Endodermal cell (in vitro differentiated cells): Measurements from ENCODE around the gene ATP2A3. TPM values are rescaled to one million over a fixed set of nuclear protein-coding genes. Genes with fewer than 3 reads are reported as not detected.

ENCODE experiments used
- DNase-seq: peaks from one replicate; pipeline ENCODE4 v3.0.0-alpha.2; 2017
- H3K27ac ChIP-seq: 2 replicates; pipeline ENCODE4 v1.5.1; 2013; ENCODE audit warnings: mild to moderate bottlenecking, low read depth, low read length, moderate library complexity
- H3K27me3 ChIP-seq: 2 replicates; pipeline ENCODE4 v1.6.1; 2013; ENCODE audit warnings: mild to moderate bottlenecking, low read length, moderate library complexity; ENCODE audit not compliant: insufficient read depth, control insufficient read depth, poor library complexity, severe bottlenecking
- H3K36me3 ChIP-seq: 2 replicates; pipeline ENCODE4 v1.7.0; 2013; ENCODE audit warnings: mild to moderate bottlenecking, low read length, moderate library complexity; ENCODE audit not compliant: control insufficient read depth, insufficient read depth
- H3K4me1 ChIP-seq: one replicate; pipeline ENCODE4 v1.7.0; 2013; ENCODE audit warnings: low read length; ENCODE audit not compliant: control insufficient read depth, insufficient read depth
- H3K4me3 ChIP-seq: 2 replicates; pipeline ENCODE4 v1.5.1; 2013; ENCODE audit warnings: mild to moderate bottlenecking, low read length, moderate library complexity
- H3K9ac ChIP-seq: 2 replicates; pipeline ENCODE4 v1.6.1; 2013; ENCODE audit warnings: mild to moderate bottlenecking, low read length, moderate library complexity; ENCODE audit not compliant: poor library complexity, severe bottlenecking; ENCODE audit errors: extremely low read depth
- H3K9me3 ChIP-seq: 2 replicates; pipeline ENCODE4 v1.6.1; 2013; ENCODE audit warnings: mild to moderate bottlenecking, low read length, moderate library complexity; ENCODE audit not compliant: control insufficient read depth
- H3K27ac Mint-ChIP-seq: 2 replicates; pipeline ENCODE4 v1.8.0; 2020; ENCODE audit warnings: mixed read lengths
- H3K27me3 Mint-ChIP-seq: 2 replicates; pipeline ENCODE4 v1.8.0; 2021; ENCODE audit warnings: mild to moderate bottlenecking, mixed read lengths; ENCODE audit not compliant: insufficient read depth
- H3K36me3 Mint-ChIP-seq: 2 replicates; pipeline ENCODE4 v1.8.0; 2020; ENCODE audit warnings: low read depth, mixed read lengths
- H3K4me1 Mint-ChIP-seq: 2 replicates; pipeline ENCODE4 v1.8.0; 2020; ENCODE audit warnings: mixed read lengths
- H3K4me3 Mint-ChIP-seq: 2 replicates; pipeline ENCODE4 v1.8.0; 2020; ENCODE audit warnings: mild to moderate bottlenecking, moderate library complexity, mixed read lengths
- H3K9me3 Mint-ChIP-seq: 2 replicates; pipeline ENCODE4 v1.8.0; 2020; ENCODE audit warnings: mild to moderate bottlenecking, mixed read lengths
- CTCF ChIP-seq: fragments of 200-600 bp; sonication (generic); conservative IDR thresholded peaks from 2 replicates; pipeline ENCODE4 v1.5.0; 2021; ENCODE audit warnings: antibody characterized with exemption, mild to moderate bottlenecking
- WGBS, 2 experiments: methylation state at CpG; one replicate each; pipeline versions ENCODE4 v1.1.5 to v1.1.7; 2013; ENCODE audit warnings: missing lambda C conversion rate in 2 of 2, mixed read lengths in 1 of 2; ENCODE audit not compliant: insufficient coverage in 1 of 2, insufficient read length in 1 of 2; 5-methylcytosine and 5-hydroxymethylcytosine counted together
- total RNA-seq, 2 donors: library from RNA; stranded (reverse); fragmentation: NEBNext Ultra II Directional in 1 of 2; extraction: Animal tissue kit (Norgen Biotek cat#: 25700) in 1 of 2; gene quantifications; 2 replicates in 1 of 2; 3 replicates in 1 of 2; pipeline ENCODE4 v1.2.1, GENCODE V29; 2021

ATP2A3 gene
- total RNA-seq, 2 donors from 2014 or later: 1.4 to 3.7 TPM

- Mint-ChIP-seq H3K27me3 (no peaks in the 10 kb centered on the region), H3K4me3 (no peak overlapping the region), H3K36me3 (no peaks in the 10 kb centered on the region), H3K4me1 (peaks cover 4% of the 10 kb centered on the region), H3K27ac (no peak overlapping the region), H3K9me3 (no peaks in the 10 kb centered on the region)
- no peak overlapping the region for H3K4me3 ChIP-seq
- no peak for TF ChIP-seq CTCF
- H3K36me3 ChIP-seq: no peaks in the 10 kb centered on the region
- no peak overlapping the region for H3K27ac ChIP-seq
- H3K4me1 ChIP-seq: no peaks in the 10 kb centered on the region
- DNase-seq: peak; percentile 66
- H3K27me3 ChIP-seq: no peaks in the 10 kb centered on the region
- no peaks in the 10 kb centered on the region for H3K9me3 ChIP-seq
- H3K9ac ChIP-seq: no peak overlapping the region
- WGBS, 2 experiments: 85 to 96% methylated on average over 7 to 11 of the region's 11 CpGs
These were observed 59.2 kb downstream of the ATP2A3 start for GRCh38 chr17:3905017-3905520.

DNA sequence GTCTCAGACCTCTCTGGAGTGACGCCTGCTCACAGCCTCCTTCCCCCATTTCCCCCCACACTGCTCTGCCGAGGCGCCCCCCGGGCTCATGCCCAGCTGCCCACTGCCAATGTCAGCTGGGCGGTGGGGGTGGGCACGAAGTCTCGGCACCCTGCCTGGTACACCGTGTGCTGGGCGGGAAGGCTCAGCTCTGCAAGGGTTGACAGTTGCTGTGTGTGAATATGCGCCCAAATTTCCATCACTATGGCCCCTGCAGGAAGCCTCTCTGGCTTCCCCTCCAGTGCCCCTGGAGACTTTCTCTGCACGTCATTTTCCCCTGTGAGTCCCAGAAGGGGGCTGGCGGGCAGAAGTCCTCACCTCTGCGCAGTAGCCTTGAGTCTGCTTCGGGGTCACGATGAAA, 59.7 kb downstream of the ATP2A3 start:
- Mint-ChIP-seq H3K4me1 (peaks cover 4% of the 10 kb centered on the region), H3K36me3 (no peaks in the 10 kb centered on the region), H3K27me3 (no peaks in the 10 kb centered on the region), H3K9me3 (no peaks in the 10 kb centered on the region), H3K4me3 (no peak overlapping the region), H3K27ac (no peak overlapping the region)
- Histone ChIP-seq H3K27me3 (no peaks in the 10 kb centered on the region), H3K9me3 (no peaks in the 10 kb centered on the region), H3K9ac (no peak overlapping the region), H3K4me3 (no peak overlapping the region), H3K36me3 (no peaks in the 10 kb centered on the region), H3K27ac (no peak overlapping the region), H3K4me1 (no peaks in the 10 kb centered on the region)
- 66 to 71% methylated on average over 8 to 15 of the region's 15 CpGs for WGBS, 2 experiments
- no peak for TF ChIP-seq CTCF
- DNase-seq: peak; percentile 67

DNA sequence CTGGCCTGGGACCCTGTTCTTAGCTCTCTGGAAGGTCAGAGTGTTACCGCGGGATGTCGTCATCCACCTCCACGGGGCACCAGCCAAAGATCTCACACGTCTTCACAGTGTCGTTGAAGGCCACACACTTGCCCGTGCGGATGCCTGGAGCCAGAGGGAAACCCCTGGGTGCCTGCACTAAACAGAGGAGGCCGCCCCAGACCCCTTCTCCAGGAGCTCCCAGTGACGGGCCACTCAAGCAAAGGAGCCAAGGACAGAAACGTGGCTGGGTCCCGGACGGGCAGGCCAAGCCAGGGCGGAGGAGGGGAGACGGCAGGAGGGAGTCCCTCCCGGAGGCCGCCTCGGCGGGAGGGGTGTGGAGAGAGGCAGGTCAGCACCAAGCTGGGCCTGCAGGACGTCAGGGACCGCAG, 60.4 kb downstream of the ATP2A3 start:
- Histone ChIP-seq H3K9ac (no peak overlapping the region), H3K27me3 (no peaks in the 10 kb centered on the region), H3K4me1 (no peaks in the 10 kb centered on the region), H3K36me3 (no peaks in the 10 kb centered on the region), H3K9me3 (no peaks in the 10 kb centered on the region), H3K4me3 (no peak overlapping the region), H3K27ac (no peak overlapping the region)
- TF ChIP-seq CTCF: no peak
- Mint-ChIP-seq H3K27me3 (no peaks in the 10 kb centered on the region), H3K4me3 (no peak overlapping the region), H3K9me3 (no peaks in the 10 kb centered on the region), H3K36me3 (no peaks in the 10 kb centered on the region), H3K27ac (no peak overlapping the region), H3K4me1 (peaks cover 4% of the 10 kb centered on the region)
- peak; percentile 79 for DNase-seq
- 64 to 69% methylated on average over 13 to 21 of the region's 21 CpGs for WGBS, 2 experiments
